SK-N-SH treated with all-trans-retinoic acid at 6 μM for 48 hours (cell line): ENCODE results near the gene BPIFA1.

ENCODE experiments used
- ATAC-seq: fragments of 200-7000 bp; cut with Tn5 transposase; 3 replicates; pipeline ENCODE4 v1.9.1; 2020; ENCODE audit warnings: mild to moderate bottlenecking, moderate library complexity
- ARNTL ChIP-seq: fragments of 450-650 bp; formaldehyde crosslinking; IDR thresholded peaks from 2 replicates; pipeline ENCODE4 v1.5.0; 2020; ENCODE audit warnings: low read depth, mild to moderate bottlenecking, moderate library complexity, borderline replicate concordance
- BACH2 ChIP-seq: fragments of 250-450 bp; sonication (Bioruptor Pico); IDR thresholded peaks from 2 replicates; pipeline ENCODE4 v1.9.0; 2021; ENCODE audit warnings: mild to moderate bottlenecking, borderline replicate concordance
- CSDC2 ChIP-seq: fragments of 250-450 bp; sonication (Bioruptor Pico); IDR thresholded peaks from 2 replicates; pipeline ENCODE4 v1.5.0; 2020; ENCODE audit warnings: mild to moderate bottlenecking, moderate library complexity
- ESRRG ChIP-seq: fragments of 250-450 bp; sonication (Bioruptor Pico); IDR thresholded peaks from 2 replicates; pipeline ENCODE4 v1.6.1; 2021; ENCODE audit warnings: mild to moderate bottlenecking
- GLIS3 ChIP-seq: fragments of 250-450 bp; sonication (Bioruptor Pico); IDR thresholded peaks from 2 replicates; pipeline ENCODE4 v1.5.0; 2020; ENCODE audit warnings: mild to moderate bottlenecking, moderate library complexity
- ISL1 ChIP-seq: fragments of 250-450 bp; sonication (Bioruptor Pico); IDR thresholded peaks from 2 replicates; pipeline ENCODE4 v2.1.2; 2022; ENCODE audit warnings: mild to moderate bottlenecking, moderate library complexity
- OSR1 ChIP-seq: fragments of 250-450 bp; sonication (Bioruptor Pico); IDR thresholded peaks from 2 replicates; pipeline ENCODE4 v1.8.0; 2022; ENCODE audit warnings: moderate library complexity, mild to moderate bottlenecking, inconsistent platforms
- POU6F1 ChIP-seq: fragments of 250-450 bp; sonication (Bioruptor Pico); IDR thresholded peaks from 2 replicates; pipeline ENCODE4 v1.8.0; 2021; ENCODE audit warnings: low read depth, mild to moderate bottlenecking, moderate library complexity, borderline replicate concordance
- PPARA ChIP-seq: fragments of 250-450 bp; sonication (Bioruptor Pico); IDR thresholded peaks from 2 replicates; pipeline ENCODE4 v1.5.0; 2020; ENCODE audit warnings: mild to moderate bottlenecking, borderline replicate concordance
- RARB ChIP-seq: fragments of 250-450 bp; sonication (Bioruptor Pico); IDR thresholded peaks from 2 replicates; pipeline ENCODE4 v1.8.0; 2021; ENCODE audit warnings: mild to moderate bottlenecking, moderate library complexity
- SNAI2 ChIP-seq: fragments of 250-450 bp; sonication (Bioruptor Pico); IDR thresholded peaks from 2 replicates; pipeline ENCODE4 v1.5.0; 2020; ENCODE audit warnings: mild to moderate bottlenecking, moderate library complexity
- TCF4 ChIP-seq: fragments of 250-450 bp; sonication (Bioruptor Pico); IDR thresholded peaks from 2 replicates; pipeline ENCODE4 v1.8.0; 2021; ENCODE audit warnings: mild to moderate bottlenecking, moderate library complexity, borderline replicate concordance
- TOX ChIP-seq: fragments of 250-450 bp; sonication (Bioruptor Pico); IDR thresholded peaks from 2 replicates; pipeline ENCODE4 v1.8.0; 2021; ENCODE audit warnings: mild to moderate bottlenecking, moderate library complexity, borderline replicate concordance
- TSHZ2 ChIP-seq: fragments of 250-450 bp; sonication (Bioruptor Pico); IDR thresholded peaks from 2 replicates; pipeline ENCODE4 v1.5.0; 2020; ENCODE audit warnings: mild to moderate bottlenecking, moderate library complexity
- ZFP3 ChIP-seq: fragments of 250-450 bp; sonication (Bioruptor Pico); IDR thresholded peaks from 2 replicates; pipeline ENCODE4 v1.5.0; 2020; ENCODE audit warnings: mild to moderate bottlenecking, moderate library complexity
- ZFP30 ChIP-seq: fragments of 450-650 bp; formaldehyde crosslinking; IDR thresholded peaks from 2 replicates; pipeline ENCODE4 v1.5.0; 2022; ENCODE audit warnings: mild to moderate bottlenecking, moderate library complexity
- ZNF565 ChIP-seq: fragments of 450-650 bp; formaldehyde crosslinking; conservative IDR thresholded peaks from 2 replicates; pipeline ENCODE4 v1.5.0; 2020; ENCODE audit warnings: low read depth, mild to moderate bottlenecking, moderate library complexity
- ZNF70 ChIP-seq: fragments of 450-650 bp; formaldehyde crosslinking; IDR thresholded peaks from 2 replicates; pipeline ENCODE4 v1.5.0; 2020; ENCODE audit warnings: mild to moderate bottlenecking, moderate library complexity
- ZNF8 ChIP-seq: fragments of 450-650 bp; formaldehyde crosslinking; IDR thresholded peaks from 2 replicates; pipeline ENCODE4 v1.5.0; 2020; ENCODE audit warnings: mild to moderate bottlenecking, moderate library complexity

Gene BPIFA1

GRCh38 chr20:33249456-33249855 is 13.7 kb downstream of the BPIFA1 start:
- TF ChIP-seq ARNTL (CRISPR knock-in tag) (no peak), TOX (CRISPR knock-in tag) (no peak), ZFP30 (CRISPR knock-in tag) (no peak), GLIS3 (CRISPR knock-in tag) (no peak), ZFP3 (CRISPR knock-in tag) (no peak), OSR1 (CRISPR knock-in tag) (no peak), BACH2 (CRISPR knock-in tag) (no peak), ZNF565 (no peak), TSHZ2 (CRISPR knock-in tag) (no peak), POU6F1 (no peak), ESRRG (CRISPR knock-in tag) (no peak), ISL1 (no peak)
- ATAC-seq: no peak

GRCh38 chr20:33250666-33251065 is 14.9 kb downstream of the BPIFA1 start:
- no peak for TF ChIP-seq ARNTL (CRISPR knock-in tag)
- no peak for TF ChIP-seq ZNF565
- ATAC-seq: no peak

- no peak for TF ChIP-seq ZNF8
- no peak for TF ChIP-seq ISL1
- TF ChIP-seq GLIS3 (CRISPR knock-in tag): no peak
- ATAC-seq: no peak
Observed at GRCh38 chr20:33251496-33251895, 15.7 kb downstream of the BPIFA1 start.

- no peak for ATAC-seq
Observed at GRCh38 chr20:33252460-33252859, 16.7 kb downstream of the BPIFA1 start.

GRCh38 chr20:33255005-33255404 is 19.2 kb downstream of the BPIFA1 start:
- no peak for ATAC-seq
- TF ChIP-seq ISL1 (no peak), ESRRG (CRISPR knock-in tag) (no peak), TCF4 (CRISPR knock-in tag) (no peak), TSHZ2 (CRISPR knock-in tag) (no peak), ZFP3 (CRISPR knock-in tag) (no peak)
- TF ChIP-seq, all 23 proteins: peak for 0

More at GRCh38 chr20:33252460-33252859, 16.7 kb downstream of the BPIFA1 start:
- no peak for TF ChIP-seq PPARA (CRISPR knock-in tag)

GRCh38 chr20:33257237-33257636 is 21.4 kb downstream of the BPIFA1 start:
- ATAC-seq: no peak
- TF ChIP-seq ZNF565 (no peak), ZFP3 (CRISPR knock-in tag) (no peak), SNAI2 (no peak), ZFP30 (CRISPR knock-in tag) (no peak)

- no peak for ATAC-seq
- TF ChIP-seq TOX (CRISPR knock-in tag): no peak
- no peak for TF ChIP-seq OSR1 (CRISPR knock-in tag)
- no peak for TF ChIP-seq ZFP3 (CRISPR knock-in tag)
- TF ChIP-seq RARB: no peak
- no peak for TF ChIP-seq ZNF70 (CRISPR knock-in tag)
- TF ChIP-seq ISL1: no peak
- no peak for TF ChIP-seq TCF4 (CRISPR knock-in tag)
- TF ChIP-seq POU6F1: no peak
- no peak for TF ChIP-seq PPARA (CRISPR knock-in tag)
- no peak for TF ChIP-seq SNAI2
- TF ChIP-seq ZNF8: no peak
- no peak for TF ChIP-seq ZFP30 (CRISPR knock-in tag)
- TF ChIP-seq CSDC2: no peak
Observed at GRCh38 chr20:33259371-33259770, 23.6 kb downstream of the BPIFA1 start.
